Glutamatergic neuron (in vitro differentiated cells): ENCODE measurements around the gene NREP. TPM values are rescaled to one million over a fixed set of nuclear protein-coding genes. Genes with fewer than 3 reads are reported as not detected.

Experiments
- DNase-seq: peaks from one replicate; pipeline ENCODE4 v3.0.0; 2022
- H3K27ac Mint-ChIP-seq: one replicate; pipeline ENCODE4 v1.8.0; 2020; ENCODE audit warnings: mild to moderate bottlenecking, mixed read lengths, inconsistent platforms; ENCODE audit not compliant: unreplicated experiment
- H3K27me3 Mint-ChIP-seq: one replicate; pipeline ENCODE4 v1.8.0; 2020; ENCODE audit warnings: mild to moderate bottlenecking, moderate library complexity, mixed read lengths, inconsistent platforms; ENCODE audit not compliant: unreplicated experiment
- H3K36me3 Mint-ChIP-seq: one replicate; pipeline ENCODE4 v1.8.0; 2020; ENCODE audit warnings: mild to moderate bottlenecking, mixed read lengths, inconsistent platforms; ENCODE audit not compliant: unreplicated experiment
- H3K4me1 Mint-ChIP-seq: one replicate; pipeline ENCODE4 v1.8.0; 2020; ENCODE audit warnings: mild to moderate bottlenecking, low read depth, mixed read lengths, inconsistent platforms; ENCODE audit not compliant: unreplicated experiment
- H3K4me3 Mint-ChIP-seq: one replicate; pipeline ENCODE4 v1.8.0; 2020; ENCODE audit warnings: mild to moderate bottlenecking, mixed read lengths, inconsistent platforms; ENCODE audit not compliant: unreplicated experiment
- H3K9me3 Mint-ChIP-seq: one replicate; pipeline ENCODE4 v1.8.0; 2020; ENCODE audit warnings: mild to moderate bottlenecking, moderate library complexity, mixed read lengths, inconsistent platforms; ENCODE audit not compliant: unreplicated experiment
- total RNA-seq: library from RNA; stranded (reverse); fragmentation: NEBNext Ultra II Directional; extraction: Animal tissue kit (Norgen Biotek cat#: 25700); gene quantifications from one replicate; pipeline ENCODE4 v1.2.1, GENCODE V29; 2021; ENCODE audit not compliant: unreplicated experiment
- TF ChIP-seq, protein P1 (sequence below): fragments of 200-600 bp; sonication (generic); IDR thresholded peaks from one replicate; pipeline ENCODE4 v1.5.0; 2021; ENCODE audit not compliant: partially characterized antibody, unreplicated experiment

The NREP gene
- total RNA-seq, 1 donor from 2014 or later, result 904 TPM

DNA sequence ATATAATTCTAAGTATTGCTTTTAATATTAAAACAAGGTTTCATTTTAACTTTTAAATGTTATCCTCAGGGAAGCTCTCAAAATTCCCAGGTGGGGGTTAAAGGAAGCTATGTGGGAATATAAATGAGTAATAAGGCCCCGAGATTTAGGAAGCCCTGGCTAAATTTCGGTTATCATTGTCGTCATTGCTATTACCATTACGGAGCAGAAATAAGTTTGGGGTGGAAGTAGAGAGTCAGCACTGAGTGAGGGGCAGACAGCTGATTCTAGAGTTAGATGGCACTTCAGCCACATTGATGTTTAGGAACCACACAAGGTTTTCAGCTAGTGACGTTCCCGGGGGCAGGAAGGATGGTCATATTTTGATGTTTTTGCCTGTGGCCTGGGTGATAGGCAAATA is 74.9 kb downstream of the NREP start:
- TF ChIP-seq, protein P1, sequence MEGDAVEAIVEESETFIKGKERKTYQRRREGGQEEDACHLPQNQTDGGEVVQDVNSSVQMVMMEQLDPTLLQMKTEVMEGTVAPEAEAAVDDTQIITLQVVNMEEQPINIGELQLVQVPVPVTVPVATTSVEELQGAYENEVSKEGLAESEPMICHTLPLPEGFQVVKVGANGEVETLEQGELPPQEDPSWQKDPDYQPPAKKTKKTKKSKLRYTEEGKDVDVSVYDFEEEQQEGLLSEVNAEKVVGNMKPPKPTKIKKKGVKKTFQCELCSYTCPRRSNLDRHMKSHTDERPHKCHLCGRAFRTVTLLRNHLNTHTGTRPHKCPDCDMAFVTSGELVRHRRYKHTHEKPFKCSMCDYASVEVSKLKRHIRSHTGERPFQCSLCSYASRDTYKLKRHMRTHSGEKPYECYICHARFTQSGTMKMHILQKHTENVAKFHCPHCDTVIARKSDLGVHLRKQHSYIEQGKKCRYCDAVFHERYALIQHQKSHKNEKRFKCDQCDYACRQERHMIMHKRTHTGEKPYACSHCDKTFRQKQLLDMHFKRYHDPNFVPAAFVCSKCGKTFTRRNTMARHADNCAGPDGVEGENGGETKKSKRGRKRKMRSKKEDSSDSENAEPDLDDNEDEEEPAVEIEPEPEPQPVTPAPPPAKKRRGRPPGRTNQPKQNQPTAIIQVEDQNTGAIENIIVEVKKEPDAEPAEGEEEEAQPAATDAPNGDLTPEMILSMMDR, result no peak
- no peak overlapping the region for H3K27ac Mint-ChIP-seq
- H3K4me1 Mint-ChIP-seq, result peaks cover 18% of the 10 kb centered on the region
- no peak overlapping the region for H3K4me3 Mint-ChIP-seq
- peaks cover 2% of the 10 kb centered on the region for H3K9me3 Mint-ChIP-seq
- H3K36me3 Mint-ChIP-seq, result no peaks in the 10 kb centered on the region
- DNase-seq, result no peak
- H3K27me3 Mint-ChIP-seq, result peaks cover 1% of the 10 kb centered on the region

DNA sequence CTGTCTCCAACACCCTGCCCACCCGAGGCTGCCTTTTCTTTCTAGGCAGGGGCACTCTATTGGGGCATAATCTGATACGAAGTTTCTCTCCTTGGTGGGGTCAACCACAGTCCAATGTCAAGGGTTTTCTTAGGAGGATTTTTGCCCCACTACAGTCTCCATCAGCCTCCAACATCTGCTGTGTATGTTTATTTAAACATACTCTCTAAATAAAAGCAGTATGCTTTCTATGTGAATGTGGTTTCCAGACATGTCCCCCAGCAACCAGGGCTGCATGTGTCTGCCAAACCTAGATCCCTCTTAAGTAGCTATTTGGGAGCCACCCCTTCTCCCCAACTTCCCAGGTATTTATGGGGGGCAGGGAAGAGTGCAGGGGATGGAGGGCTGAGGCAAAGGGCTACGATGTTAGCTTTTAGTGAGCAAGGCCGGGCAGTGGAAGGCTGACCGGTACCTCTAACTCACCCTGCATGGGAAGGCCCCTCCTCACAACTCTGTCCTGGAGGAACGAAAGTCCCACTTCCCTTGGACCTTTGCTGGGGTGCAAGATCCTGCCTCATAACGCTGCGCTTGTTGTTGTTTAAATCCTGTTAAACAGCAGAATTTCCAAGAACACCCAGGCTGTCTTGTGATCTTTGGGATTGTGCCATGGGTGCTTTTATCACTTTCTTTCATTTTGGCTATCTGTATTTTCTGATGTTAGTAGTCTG is 75.4 kb downstream of the NREP start:
- Mint-ChIP-seq H3K27me3 (peaks cover 1% of the 10 kb centered on the region), H3K36me3 (no peaks in the 10 kb centered on the region), H3K9me3 (peaks cover 2% of the 10 kb centered on the region), H3K27ac (no peak overlapping the region), H3K4me1 (peaks cover 18% of the 10 kb centered on the region), H3K4me3 (no peak overlapping the region)
- TF ChIP-seq, protein P1, result no peak
- no peak for DNase-seq

DNA sequence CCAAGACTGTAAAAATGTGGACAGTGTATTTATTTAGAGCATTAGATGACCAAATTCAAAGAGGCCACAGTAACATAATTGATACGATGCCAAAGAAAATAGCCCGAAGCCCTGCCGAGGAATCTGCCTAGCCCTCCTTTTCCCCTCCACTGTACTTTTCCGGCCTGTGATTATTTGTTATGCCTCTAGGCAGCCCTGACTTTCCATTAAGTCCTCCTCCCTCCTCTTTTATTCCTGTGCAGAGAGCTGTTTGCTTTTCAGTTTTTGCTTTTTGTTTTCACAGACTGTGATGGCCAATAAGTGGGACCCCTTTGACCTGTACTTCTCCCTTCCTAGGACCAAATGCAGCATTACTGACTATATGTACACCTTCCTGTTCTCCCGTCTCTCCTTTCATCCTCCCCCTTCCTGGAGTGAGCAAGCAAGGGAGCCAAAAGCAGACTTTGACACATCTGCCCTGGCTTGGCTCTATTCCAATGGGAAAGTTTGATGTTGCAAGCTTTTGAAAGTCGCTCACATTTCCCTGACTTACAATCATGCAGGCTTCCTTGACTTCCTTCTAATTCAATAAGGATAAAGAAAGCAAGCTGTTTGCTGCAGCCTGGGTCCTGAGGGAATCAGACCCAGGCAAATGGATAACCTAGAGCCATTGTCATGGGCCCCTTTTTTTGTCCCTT is 76.1 kb downstream of the NREP start:
- H3K4me1 Mint-ChIP-seq, result peaks cover 18% of the 10 kb centered on the region
- H3K27me3 Mint-ChIP-seq, result peaks cover 1% of the 10 kb centered on the region
- TF ChIP-seq, protein P1, result no peak
- H3K9me3 Mint-ChIP-seq, result peaks cover 2% of the 10 kb centered on the region
- DNase-seq, result no peak
- no peak overlapping the region for H3K27ac Mint-ChIP-seq
- H3K4me3 Mint-ChIP-seq, result no peak overlapping the region
- H3K36me3 Mint-ChIP-seq, result no peaks in the 10 kb centered on the region

DNA sequence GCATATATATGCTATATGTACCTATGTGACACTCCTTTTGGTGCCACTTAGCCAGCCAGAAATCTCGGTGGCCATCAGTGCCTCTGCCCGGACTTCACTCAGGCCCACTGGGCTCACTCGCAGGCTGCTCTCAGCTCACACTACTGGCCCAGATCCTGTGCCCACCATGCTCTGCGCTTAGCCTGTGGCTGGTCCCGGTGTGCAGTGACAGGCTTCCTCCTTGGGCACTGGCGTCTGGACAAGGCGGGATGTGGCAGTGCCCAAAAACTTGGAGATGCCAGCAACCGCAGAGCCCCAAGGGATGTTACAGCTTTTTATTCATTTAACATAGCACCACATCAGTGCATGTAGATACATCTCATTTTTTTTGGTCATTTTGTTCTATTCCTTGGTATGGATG is 77.4 kb downstream of the NREP start:
- no peak for DNase-seq
- Mint-ChIP-seq H3K9me3 (peaks cover 2% of the 10 kb centered on the region), H3K36me3 (no peaks in the 10 kb centered on the region), H3K4me3 (no peak overlapping the region), H3K4me1 (peaks cover 18% of the 10 kb centered on the region), H3K27ac (no peak overlapping the region), H3K27me3 (peaks cover 1% of the 10 kb centered on the region)
- TF ChIP-seq, protein P1, result no peak

Other genes starting within 250 kb of the NREP start
- gene STARD4, start 244.7 kb downstream of the NREP start, total RNA-seq, result 71.2 TPM